ENCODE measurements around the gene CDK16. TPM values are rescaled to one million over a fixed set of nuclear protein-coding genes. Genes with fewer than 3 reads are reported as not detected.
A peak's percentile ranks its signal among the peaks of the same experiment; 100 is the strongest.

CDK16 gene
- total and polyA plus RNA-seq, 8 donors, result 81.1 to 113 (median 96.1) TPM

DNA sequence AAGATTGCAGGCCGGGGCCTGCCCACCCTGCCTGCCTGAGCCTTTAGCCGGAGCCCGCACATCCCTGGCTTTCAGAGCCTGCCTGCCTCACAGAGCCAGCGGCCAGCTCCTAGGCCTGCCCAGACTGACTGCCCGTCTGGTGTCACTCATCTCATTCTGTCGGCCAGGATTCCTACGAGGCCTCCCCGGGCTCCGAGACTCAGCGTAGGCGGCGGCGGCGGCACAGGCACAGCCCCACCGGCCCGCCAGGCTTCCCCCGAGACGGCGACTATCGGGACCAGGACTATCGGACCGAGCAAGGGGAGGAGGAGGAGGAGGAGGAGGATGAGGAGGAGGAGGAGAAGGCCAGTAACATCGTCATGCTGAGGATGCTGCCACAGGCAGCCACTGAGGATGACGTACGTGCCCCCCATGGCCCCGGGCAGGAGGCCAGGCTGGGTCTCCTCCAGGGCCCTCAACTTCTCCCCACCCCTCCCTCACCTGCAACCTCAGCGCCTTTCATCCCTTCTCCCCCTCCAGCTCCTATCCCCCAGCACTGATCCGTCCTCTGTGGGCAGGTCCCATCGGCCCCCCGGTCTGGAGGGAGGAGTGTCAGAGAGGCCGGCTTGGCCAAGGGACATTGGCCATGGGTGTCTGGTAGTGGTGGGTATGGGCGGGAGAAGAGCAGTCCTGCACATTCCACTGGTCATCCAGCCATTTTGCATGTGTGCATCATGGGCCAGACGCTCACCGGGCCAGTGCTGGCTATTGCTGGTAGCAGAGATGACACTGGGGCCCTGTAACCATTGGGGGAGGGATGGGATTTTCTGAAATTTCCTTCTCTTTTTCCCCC lies 47.4 kb upstream of the CDK16 start:
- Histone ChIP-seq H3K9me3 (no peaks in the 10 kb centered on the region), H3K27me3 (no peaks in the 10 kb centered on the region), H3K36me3 (peaks cover 0 to 68% of the 10 kb centered on the region in 2 donors), H3K27ac (no peak overlapping the region), H3K4me3 (no peak overlapping the region), H3K4me1 (no peaks in the 10 kb centered on the region)
- ATAC-seq (no peak), DNase-seq (no peak)
- intact Hi-C loops (cut with DNase I), result no loop called here
- TF ChIP-seq CTCF (IDR thresholded peaks at IDR 0.05), result no peak

DNA sequence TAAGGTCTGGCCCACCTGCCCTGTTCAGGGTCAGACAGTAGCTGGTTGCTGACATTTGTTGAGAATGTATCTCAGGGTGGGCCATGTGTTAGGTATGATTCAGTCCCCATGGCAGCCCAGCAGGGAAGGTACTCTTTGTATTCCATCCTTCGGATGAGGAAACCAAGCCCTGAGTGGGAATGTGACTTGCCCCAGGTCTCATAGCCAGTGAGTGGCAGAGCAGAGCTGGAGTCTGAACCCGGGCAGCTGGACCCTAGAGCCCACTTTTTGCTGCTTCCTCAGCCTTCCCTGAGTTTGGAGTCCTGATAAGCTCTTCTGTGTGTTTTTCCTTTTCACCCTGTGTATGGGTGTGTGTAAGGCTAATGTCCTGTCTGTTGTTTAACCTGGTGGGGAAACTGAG lies 46.5 kb upstream of the CDK16 start:
- Histone ChIP-seq H3K4me1 (no peaks in the 10 kb centered on the region), H3K4me3 (no peak overlapping the region), H3K9me3 (no peaks in the 10 kb centered on the region), H3K27ac (no peak overlapping the region), H3K27me3 (no peaks in the 10 kb centered on the region), H3K36me3 (peaks cover 0 to 77% of the 10 kb centered on the region in 2 donors)
- ATAC-seq (no peak), DNase-seq (no peak)
- intact Hi-C loops (cut with DNase I), result no loop called here
- no peak for TF ChIP-seq CTCF (IDR thresholded peaks at IDR 0.05)

DNA sequence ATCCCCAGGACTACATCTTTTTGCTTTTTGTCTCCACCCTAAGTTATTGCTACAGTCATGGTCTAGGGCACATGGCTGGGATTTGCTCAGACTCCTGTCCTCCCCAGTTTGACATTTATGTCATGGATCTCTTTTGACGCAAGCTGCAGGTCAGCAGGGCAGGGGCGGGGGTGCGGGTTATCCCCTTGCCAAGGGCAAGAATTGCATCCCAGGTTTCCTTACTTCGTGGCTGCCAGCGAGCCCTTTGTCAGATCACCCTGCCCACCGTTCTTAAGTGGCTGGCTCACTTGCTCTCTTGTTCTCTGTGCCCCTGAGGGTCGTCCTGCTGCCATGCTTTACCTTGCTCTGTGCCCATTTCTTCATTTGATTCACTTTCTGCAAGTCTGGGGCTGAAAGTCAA lies 45.9 kb upstream of the CDK16 start:
- DNase-seq (peak in 1 of 4 donors; percentile 12), ATAC-seq (no peak)
- H3K27me3 ChIP-seq, result no peaks in the 10 kb centered on the region
- no peaks in the 10 kb centered on the region for H3K9me3 ChIP-seq
- H3K4me3 ChIP-seq, result no peak overlapping the region
- H3K27ac ChIP-seq, result no peak overlapping the region
- peaks cover 0 to 83% of the 10 kb centered on the region in 2 donors for H3K36me3 ChIP-seq
- intact Hi-C loops (cut with DNase I), result no loop called here
- H3K4me1 ChIP-seq, result no peaks in the 10 kb centered on the region
- TF ChIP-seq CTCF (IDR thresholded peaks at IDR 0.05), result no peak

- intact Hi-C loops (cut with DNase I), result no loop called here
- Histone ChIP-seq H3K36me3 (peaks cover 0 to 89% of the 10 kb centered on the region in 2 donors), H3K27ac (no peak overlapping the region), H3K9me3 (no peaks in the 10 kb centered on the region), H3K4me1 (no peaks in the 10 kb centered on the region), H3K4me3 (no peak overlapping the region), H3K27me3 (no peaks in the 10 kb centered on the region)
- ATAC-seq, result no peak
- peak in 1 of 4 donors; percentile 22 for DNase-seq
- no peak for TF ChIP-seq CTCF (IDR thresholded peaks at IDR 0.05)
These were observed 45.3 kb upstream of the CDK16 start for GRCh38 chrX:47172971-47173792.

DNA sequence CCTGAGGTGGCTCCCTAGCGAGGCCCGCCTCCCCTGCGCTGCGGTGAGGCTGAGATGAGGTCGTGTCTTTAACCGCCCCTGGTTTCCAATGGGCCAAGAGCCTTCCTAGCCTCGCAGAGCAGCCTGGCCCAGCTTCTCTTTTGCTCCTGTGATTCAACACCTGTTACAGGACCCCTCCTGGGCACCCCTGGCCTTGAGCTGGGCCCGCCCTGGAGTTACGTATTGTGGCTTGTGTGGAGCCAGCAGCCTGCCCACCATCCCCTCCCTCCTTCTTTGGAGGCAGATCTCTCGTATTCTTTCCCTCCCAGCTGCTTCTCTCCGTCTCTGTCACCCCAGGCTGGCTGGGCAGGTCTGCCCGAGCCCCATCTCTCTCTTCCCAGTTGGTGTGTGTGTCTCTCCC lies 44.1 kb upstream of the CDK16 start:
- DNase-seq, result peak in 1 of 4 donors; percentile 19
- no peak overlapping the region for H3K4me3 ChIP-seq
- H3K4me1 ChIP-seq, result no peaks in the 10 kb centered on the region
- H3K27me3 ChIP-seq, result no peaks in the 10 kb centered on the region
- H3K9me3 ChIP-seq, result no peaks in the 10 kb centered on the region
- peaks cover 0 to 97% of the 10 kb centered on the region in 2 donors for H3K36me3 ChIP-seq
- intact Hi-C loops (cut with DNase I), result no loop called here
- no peak for TF ChIP-seq CTCF (IDR thresholded peaks at IDR 0.05)
- H3K27ac ChIP-seq, result no peak overlapping the region
- no peak for ATAC-seq

Measured in left lung (tissue), 10 donors.